Measurements from ENCODE around the gene TSPO2.
"Not testable (repeated sequence)": the region's sequence is repeated elsewhere in the genome, so short reads cannot be mapped to it uniquely, and the experiment has no call there.

Gene TSPO2, protein sequence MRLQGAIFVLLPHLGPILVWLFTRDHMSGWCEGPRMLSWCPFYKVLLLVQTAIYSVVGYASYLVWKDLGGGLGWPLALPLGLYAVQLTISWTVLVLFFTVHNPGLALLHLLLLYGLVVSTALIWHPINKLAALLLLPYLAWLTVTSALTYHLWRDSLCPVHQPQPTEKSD

DNA sequence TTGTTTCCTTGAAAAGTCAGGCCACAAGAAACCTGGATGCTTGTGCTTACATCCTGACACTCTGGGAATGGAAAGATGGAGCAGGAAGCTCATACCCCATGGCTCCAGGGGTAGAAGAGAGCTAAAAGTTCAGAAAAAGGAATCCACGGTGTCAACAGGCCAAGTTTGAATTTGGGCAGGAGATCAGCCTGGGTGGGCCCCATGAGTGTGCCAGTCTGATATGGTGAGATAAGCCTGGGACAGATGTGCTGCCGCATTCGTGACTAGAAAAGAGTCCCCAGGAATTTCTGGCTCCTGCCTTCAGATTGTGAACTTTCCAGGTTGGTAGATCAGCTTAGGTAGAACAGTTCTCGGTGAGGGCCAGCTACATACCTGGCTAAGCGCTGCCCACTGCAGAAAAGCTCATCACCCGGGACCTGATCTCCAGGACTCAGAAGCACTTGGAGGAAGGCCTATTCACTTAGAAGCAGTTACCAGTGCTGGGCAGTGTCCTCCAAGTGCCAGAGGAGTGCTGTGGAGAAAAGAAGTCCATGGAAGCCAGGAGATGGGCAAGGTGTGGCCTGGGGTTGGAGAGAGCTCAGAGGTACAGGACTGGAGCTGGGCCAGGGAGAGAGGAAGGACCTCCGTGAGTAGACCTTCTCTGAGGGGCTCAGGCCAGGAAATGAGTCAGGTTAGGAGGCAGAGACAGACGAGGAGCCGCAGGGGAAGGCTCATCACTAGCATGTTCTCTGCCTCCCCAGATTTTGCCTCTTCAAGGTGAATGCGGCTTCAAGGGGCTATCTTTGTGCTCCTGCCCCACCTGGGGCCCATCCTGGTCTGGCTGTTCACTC is at the start of gene TSPO2:
Gene TSPO2 (plus strand): TSS at position 242 of the 830 bp plus-strand sequence. CDS start 519 bp downstream, at position 761.
- no peak for DNase-seq (ENCODE audit: low read depth in 3 of 3)

DNA sequence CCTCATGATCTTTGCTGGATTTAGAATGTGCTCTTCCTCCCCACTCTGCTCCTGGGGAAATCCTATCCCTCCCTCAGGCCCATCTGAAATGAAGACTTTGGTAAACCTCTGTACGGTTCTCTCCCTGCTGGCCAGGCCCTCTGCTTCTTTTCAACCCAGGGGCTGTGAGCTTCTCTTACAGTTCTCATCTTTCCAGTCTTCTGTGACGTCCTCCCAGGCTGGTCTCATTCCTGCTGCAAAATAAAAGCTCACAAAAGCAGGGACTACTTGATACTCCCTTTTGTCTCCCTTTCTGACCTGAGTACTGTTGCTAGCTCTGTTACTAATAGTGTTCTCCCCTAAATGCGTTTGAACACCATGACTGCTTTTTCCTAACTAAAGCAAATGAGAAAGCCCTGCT is 49.5 kb upstream of the TSPO2 start:
- no peak for DNase-seq (ENCODE audit: low read depth in 3 of 3)

DNA sequence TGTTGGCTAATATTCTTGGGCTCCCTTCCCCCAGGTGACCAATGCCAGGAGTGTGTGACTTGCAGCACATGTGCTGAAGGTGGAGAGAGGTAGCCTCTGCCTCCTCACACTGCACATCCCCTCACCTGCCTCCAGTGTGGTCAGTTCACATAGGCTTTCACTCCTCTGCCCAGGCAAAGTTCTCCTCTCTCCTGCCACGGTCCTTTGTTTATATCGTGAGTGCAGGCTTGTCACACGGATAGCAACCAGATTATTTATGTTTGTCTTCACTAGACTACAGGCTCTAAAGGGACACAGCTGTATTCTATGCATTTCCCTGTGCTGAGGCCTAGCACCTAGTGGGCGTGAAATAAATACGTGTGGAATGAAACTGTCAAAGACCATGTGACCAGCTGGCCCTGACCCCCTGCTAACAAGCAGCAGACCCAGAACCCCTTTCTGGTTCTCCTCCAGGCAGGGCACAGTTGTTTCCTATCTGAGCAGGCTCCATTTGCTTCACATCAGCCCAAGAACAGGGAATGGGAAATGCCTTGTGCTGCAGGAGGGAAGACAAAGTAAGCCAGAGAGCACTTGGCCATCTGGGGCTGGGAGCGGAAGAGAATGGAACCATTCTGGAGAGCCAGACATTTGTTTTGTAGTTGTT is 45.6 kb upstream of the TSPO2 start:
- no peak for DNase-seq (ENCODE audit: low read depth in 3 of 3)

DNA sequence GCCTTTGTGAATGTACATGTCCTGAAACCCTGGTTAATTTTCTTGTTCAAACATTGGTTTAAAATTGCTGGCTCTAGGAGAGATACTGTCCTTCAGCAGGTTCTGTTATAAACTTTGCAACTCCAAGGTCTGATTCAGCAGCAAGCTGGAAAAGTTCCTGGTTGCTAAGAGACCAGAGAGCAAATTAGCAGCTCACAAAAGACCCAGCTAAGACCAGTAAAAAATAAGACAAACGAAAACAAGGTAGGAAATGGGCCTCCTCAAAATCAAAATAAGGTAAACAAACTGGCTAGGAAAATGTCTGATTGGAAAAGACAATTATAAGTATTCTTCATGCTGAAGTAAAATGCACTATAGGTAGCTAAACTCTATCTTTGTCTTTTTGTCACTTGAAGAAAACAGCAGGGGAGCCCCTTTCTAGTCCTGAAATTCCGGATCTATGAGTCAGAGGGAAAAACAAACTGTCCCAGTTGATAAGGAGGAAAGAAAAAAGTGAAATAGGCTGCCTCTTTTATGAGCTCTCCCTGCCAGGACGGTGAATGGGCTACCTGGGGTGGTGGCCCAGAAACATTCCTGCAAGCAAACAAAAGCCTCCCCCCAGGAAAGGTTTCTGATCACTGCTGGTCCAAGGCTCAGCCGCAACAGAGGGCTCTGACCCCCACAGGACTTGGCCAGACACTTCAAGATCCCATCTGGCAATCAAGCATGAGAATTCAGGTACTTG is 44.9 kb upstream of the TSPO2 start:
- DNase-seq (ENCODE audit: low read depth in 3 of 3), result no peak

DNA sequence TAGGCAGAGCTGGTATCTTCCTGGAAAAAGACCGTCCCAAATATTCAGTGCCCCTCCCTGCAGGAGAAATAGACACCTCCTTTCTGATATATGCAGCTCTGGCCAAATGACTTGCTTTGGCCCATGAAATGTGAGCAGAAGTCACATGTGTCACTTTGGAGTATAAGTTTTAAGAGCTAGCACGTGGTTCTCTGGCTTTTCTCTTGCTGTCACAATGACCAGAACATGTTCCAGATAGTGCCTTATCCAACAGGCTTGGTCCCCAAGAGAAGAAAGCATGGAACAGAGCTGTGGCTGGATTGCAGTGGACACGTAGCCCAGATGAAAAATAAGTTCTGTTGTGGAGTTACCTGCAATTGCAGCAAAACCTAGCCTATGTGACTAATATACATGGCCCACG is 43.6 kb upstream of the TSPO2 start:
- no peak for DNase-seq (ENCODE audit: low read depth in 3 of 3)

DNA sequence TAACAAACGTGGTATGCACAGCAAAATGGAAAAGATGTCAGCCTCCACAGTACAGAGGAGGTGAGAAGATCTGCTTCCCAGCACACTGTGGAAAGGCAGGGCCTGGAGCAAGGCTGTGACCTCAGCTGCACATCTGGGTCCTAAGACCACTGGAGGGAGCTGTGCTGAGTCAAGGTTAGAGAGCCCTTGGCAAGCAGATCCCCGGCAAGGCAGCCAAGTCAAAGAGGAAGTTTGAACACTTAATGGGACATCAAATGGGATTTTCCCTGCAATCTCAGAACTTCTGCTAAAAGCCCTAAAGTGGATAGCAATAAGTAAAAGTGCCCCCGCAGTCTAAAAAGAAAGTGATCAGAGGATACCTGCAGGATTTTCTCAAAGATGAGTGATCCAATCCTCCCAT is 42.7 kb upstream of the TSPO2 start:
- DNase-seq (ENCODE audit: low read depth in 3 of 3), result no peak

DNA sequence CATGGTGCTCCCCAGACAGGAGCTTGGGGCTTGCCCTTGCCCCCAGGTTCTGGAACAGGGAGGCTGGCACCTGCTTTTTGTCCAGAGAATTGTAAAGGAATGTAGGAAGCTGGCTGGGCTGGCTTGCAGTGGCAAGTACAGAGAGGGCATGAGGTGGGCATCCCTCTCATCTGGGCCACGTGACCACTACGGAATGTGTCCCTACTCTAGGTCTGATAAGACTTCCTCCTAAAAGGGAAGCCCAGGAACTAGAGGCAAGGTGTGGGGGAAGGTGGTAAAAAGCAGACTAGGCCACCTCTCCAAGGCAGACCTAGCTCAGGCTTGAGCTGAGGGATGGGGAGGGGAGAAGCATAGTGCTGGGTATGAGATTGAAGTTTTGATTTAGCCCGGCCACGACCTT is 42.0 kb upstream of the TSPO2 start:
- no peak for DNase-seq (ENCODE audit: low read depth in 3 of 3)

DNA sequence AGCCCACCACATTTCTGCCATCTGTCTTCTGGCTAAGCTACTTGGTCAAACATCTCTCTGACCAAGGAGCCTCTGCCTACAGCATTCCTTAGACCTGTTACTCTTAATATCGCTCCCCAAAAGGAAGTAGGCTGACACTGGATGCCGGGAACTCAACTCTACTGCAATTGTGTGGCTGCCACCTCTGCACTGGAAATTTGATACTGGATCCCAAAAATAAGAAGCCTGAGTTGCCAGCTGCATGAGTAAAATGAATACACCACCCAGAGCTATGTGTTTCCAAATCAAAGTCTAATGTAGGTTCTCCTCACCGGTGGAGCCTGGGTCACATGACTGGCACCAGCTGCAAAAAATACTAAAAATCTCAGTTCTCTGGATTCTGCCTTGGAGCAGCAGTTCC is 40.1 kb upstream of the TSPO2 start:
- DNase-seq (ENCODE audit: low read depth in 3 of 3), result no peak

DNA sequence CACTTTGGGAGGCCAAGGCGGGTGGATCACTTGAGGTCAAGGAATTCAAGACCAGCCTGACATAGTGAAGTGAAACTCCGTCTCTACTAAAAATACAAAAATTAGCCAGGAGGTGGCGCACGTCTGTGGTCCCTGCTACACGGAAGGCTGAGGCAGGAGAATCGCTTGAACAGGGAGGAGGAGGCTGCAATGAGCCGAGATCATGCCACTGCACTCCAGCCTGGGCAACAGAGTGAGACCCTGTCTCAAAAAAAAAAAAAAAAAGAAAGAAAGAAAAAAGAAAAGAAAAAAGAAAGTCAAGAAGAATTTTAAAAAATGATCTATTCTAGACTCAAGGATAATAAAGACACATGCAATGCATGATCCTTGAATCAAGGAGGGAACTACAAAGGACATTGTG is 36.0 kb upstream of the TSPO2 start:
- peak in 2 of 3 experiments; percentile 19 to 39 for DNase-seq (ENCODE audit: low read depth in 3 of 3)

DNA sequence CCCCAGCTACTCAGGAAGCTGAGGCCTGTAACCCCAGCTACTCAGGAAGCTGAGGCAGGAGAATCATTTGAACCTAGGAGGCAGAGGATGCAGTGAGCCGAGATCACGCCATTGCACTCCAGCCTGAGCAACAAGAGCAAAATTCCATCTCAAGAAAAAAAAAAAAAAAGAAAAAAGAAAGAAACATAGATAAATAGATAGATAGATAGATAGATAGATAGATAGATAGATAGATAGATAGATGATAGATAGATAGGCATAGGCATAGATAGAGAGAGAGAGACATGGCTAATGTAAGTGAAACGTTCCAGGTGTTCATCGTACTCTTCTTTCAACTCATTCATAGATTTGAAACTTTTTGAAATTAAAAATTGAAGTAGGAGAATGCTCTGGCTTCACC is 35.3 kb upstream of the TSPO2 start:
- not testable (repeated sequence) for DNase-seq (ENCODE audit: low read depth in 3 of 3)

DNA sequence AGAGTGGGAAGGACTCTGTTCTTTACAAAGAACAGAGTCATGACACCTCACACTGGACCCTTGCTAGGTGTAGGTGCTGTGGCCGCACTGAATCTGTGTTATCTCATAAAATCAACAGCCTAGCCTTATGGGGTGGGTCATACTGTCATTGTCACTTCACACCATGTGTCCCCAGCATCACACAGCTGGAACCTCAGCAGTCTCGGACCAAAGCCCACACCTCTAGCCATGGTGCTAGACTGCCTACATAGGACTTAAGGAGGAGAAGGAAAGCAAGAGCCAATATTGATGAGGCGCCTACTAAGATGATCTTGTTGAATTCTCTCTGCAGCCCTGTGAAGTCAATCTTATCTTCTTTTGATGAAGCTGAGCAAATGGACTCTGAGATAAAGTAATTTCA is 34.3 kb upstream of the TSPO2 start:
- no peak for DNase-seq (ENCODE audit: low read depth in 3 of 3)

DNA sequence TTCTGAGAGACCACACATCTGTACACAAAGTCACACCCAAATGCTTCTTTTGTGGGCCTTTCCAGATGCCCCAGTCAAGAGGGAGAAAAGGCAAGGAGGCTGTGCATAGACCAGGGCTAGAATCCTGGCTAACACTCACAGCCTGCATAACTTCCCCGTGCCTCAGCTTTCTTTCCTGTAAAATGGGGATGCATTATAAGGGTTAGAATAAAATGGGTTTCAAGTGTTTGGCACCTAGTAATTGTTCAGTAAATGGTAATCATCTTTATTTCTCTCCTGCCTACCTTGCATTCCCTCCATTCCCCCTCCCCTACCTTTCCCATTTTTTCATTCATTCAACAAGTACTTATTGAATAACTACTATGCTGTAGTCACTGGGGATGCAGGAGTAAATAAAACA is 32.6 kb upstream of the TSPO2 start:
- no peak for DNase-seq (ENCODE audit: low read depth in 3 of 3)

DNA sequence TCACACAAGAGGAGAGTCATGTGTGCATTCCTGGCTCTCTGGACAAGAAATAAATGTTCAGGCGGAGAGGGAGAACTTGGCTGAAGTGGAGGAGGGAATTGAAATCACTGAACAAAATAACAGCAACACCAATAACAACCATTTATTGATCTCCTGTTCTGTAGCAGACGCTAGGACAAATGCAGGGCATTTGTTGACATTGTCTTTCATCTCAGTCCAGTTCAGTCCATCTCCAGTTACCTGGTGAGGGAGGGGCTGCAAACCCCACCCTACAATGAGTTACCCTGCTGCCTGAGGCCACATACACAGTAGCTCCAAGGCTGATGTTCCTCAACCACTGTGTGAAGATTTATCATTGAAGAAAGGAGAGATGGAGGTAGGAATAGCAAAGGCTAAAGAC is 30.6 kb upstream of the TSPO2 start:
- no peak for DNase-seq (ENCODE audit: low read depth in 3 of 3)

DNA sequence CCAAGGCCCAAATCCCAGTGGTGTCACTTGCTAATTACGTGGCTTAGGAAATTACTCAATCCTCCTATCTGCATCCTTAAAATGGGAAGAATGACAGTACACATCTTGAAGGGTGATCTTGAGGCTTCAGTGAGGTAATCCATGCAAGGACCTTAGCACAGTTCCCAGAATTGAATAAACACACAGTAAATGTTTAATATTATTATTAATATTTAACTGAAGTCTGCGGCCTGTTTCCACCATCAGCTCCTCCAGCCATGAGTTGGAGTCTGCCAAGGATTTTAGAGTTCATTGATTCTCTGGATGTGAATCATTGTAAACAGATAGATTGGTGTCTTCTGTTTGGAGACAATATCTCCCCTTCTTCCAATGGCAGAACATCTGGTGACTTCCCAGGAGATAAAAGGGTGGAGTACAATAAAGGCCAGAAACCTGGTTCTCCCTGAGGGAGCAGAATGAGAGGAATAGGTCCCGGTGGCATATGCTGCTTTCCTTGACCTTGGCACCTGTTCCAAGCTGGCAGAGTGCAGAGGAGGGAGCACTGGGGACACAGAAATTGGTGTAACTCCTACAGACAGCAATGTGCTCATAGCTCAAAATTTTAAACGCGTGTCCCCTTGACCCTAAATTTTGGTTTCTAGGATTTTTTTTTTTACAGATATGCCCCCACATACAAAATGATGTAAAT is 28.7 kb upstream of the TSPO2 start:
- DNase-seq (ENCODE audit: low read depth in 3 of 3), result no peak

DNA sequence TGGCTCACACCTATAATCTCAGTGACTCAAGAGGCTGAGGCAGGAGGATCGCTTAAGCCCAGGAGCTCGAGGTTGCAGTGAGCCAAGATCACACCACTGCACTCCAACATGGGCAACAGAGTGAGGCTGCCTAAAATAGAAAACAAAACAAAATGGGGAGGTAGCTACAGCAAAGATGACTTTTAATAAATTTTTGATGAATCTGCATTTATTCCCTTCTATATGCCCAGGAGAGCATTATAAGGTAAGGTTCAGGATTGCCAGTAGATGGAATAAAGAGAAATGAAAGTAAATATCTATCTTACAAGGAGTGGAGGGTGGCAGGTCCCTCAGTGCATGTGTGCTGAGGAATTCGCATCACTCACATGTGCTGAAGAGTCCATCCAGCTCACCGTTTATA is 27.5 kb upstream of the TSPO2 start:
- no peak for DNase-seq (ENCODE audit: low read depth in 3 of 3)

DNA sequence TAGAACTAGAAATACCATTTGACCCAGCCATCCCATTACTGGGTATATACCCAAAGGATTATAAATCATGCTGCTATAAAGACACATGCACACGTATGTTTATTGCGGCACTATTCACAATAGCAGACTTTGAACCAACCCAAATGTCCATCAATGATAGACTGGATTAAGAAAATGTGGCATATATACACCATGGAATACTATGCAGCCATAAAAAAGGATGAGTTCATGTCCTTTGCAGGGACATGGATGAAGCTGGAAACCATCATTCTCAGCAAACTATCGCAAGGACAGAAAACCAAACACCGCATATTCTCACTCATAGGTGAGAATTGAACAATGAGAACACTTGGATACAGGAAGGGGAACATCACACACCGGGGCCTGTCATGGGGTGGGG is 26.4 kb upstream of the TSPO2 start:
- DNase-seq (ENCODE audit: low read depth in 3 of 3), result not testable (repeated sequence)

DNA sequence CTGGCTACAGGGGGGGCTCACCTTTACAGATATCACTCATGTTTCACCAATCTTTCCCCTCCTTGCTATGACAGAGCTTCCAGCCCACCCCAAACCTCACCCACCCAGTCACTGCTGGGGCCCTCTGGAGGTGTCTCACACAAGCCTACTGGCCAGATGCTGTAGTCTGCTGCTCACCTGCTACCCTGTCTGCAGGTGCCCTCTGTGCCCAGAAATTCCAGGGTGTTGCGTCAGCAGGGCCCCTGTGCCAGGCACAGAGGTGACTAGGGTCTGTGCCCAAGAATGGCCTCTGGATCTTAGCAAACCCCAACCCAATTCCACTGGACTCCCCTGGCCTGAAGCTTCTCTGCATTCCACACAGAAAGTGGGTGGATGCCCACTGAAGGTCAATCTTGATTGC is 24.6 kb upstream of the TSPO2 start:
- DNase-seq (ENCODE audit: low read depth in 3 of 3), result no peak

DNA sequence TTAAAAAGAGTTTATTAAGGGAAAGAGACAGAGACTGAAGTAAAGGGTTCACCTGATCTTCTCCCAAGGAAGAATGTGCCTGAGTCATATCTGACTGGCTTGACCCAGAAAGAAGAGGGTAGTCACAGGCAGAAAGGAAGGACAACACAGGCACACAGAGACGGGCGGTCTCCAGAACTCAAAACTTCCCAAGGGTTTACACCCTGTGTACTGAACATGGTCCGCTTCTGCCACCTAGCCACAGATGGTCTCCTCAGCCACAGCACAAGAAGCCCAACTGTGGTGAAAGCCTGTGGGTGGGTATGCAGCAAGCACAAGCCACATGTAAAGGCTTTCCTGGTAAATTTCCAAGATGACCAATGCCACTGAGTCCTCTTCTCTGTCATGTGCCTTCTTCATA is 20.4 kb upstream of the TSPO2 start:
- DNase-seq (ENCODE audit: low read depth in 3 of 3), result no peak

DNA sequence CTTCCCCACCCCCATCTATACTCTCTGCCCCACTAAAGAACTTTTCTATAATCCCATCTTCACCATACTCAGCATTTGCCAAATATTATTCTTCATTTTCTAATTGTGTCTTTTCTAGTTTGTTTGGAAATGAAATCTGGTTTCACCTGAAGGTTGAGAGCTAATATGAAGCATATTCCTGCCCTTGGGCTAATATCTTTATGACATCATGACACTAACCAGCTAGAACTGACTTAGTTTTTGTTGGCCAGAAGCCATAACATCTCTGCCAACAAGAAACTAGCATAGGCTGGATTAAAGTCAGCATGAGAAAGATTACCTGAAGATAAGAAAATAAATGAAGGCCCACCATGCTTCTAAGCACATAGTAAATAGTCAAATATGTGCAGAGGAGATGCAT is 20.0 kb upstream of the TSPO2 start:
- no peak for DNase-seq (ENCODE audit: low read depth in 3 of 3)

DNA sequence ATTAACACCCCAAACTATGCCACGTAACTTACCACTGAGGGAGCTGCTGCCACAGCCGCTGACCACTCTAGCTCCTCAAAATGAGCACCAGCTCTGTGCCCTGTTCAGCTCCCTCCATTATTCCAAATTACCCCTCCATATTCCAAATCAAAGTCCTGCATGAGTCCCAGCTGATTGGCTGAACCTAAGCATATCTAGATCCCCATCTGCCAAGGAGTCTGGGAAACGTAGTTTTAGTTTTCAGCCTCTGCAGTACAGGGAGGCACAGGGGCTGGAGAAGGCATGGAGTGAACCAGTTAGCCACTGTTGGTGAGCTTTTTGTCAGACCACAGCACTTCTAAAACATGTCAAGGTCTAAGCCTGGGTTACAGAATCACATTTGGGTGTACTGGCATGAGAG is 19.2 kb upstream of the TSPO2 start:
- no peak for DNase-seq (ENCODE audit: low read depth in 3 of 3)

DNA sequence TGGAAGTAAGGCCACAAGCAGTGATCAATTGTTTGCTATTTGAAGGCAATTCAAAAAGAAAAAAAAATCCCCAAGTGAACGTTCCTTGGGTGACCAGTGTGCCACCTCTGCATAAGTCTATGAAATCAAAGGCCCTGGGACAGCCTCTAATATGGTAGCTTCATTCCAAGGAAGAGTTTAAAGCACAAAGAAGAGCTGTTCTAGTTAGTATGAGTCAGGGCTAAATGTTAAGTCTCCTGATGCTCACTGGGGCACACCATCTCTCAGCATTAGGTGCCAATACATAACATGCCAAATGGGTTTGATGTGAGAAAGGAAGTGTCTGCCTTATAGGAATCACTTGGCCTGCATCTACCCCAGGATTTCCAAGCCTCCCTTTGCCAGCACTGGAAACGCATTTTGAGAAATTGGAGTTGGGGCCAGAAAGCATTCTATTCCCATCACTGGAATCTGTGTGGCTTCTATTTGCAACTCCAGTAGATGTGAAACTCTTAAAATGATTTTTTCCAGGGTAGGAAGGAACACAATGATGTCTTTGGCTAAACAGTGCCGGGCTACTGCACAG is 16.2 kb upstream of the TSPO2 start:
- DNase-seq (ENCODE audit: low read depth in 3 of 3), result no peak

DNA sequence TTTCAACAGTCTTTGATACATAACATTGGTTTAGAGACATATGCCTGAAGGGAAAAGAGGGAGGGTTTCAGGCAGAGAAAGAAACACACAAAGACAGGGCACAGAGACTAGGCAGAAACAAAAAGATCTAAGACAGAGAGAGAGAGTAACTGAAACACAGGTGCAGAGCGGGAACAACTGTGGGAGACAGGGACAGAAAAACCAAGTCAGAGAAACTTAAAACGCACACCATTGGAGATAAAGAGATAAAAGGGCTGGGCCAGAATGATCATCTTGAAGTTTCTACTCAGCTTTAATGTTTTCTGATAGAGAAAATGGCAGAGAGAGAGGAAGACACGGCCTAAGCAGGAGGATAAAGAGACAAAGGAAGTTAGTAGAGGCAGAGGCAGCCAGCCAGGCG is 15.0 kb upstream of the TSPO2 start:
- no peak for DNase-seq (ENCODE audit: low read depth in 3 of 3)

Measured in stimulated activated CD4-positive, alpha-beta T cell treated with anti-CD3 and anti-CD28 coated beads, TNF-alpha, amount 100 ng/mL, for 4 hours (primary cell).